Mammary epithelial cell (primary cell): ENCODE results near the gene TTC16.

Experiments
- CTCF ChIP-seq, 2 donors: IDR thresholded peaks in 1 of 2; conservative IDR thresholded peaks in 1 of 2; 2 replicates each; pipeline ENCODE4 v1.5.1; 2011 to 2012; ENCODE audit warnings: inconsistent platforms in 2 of 2, low read length in 2 of 2, mild to moderate bottlenecking in 2 of 2, control low read depth in 1 of 2, low read depth in 1 of 2; ENCODE audit not compliant: insufficient read depth in 1 of 2; ENCODE audit errors: extremely low read depth in 1 of 2
- EZH2 ChIP-seq: IDR thresholded peaks from 2 replicates; pipeline ENCODE4 v1.6.1; 2012; ENCODE audit warnings: low read length, inconsistent platforms, borderline replicate concordance

- no peak for TF ChIP-seq CTCF (conservative IDR thresholded peaks at IDR 0.05 in 1 of 2, IDR thresholded peaks at IDR 0.05 in 1 of 2; ENCODE audit: extremely low read depth in 1 of 2, insufficient read depth in 1 of 2, low read depth in 1 of 2, low read length in 2 of 2)
- no peak for TF ChIP-seq EZH2
Observed at GRCh38 chr9:127776924-127777289, 61.0 kb downstream of the TTC16 start.
